Natural killer cell (primary cell): ENCODE measurements around the gene SLCO4A1. TPM values are rescaled to one million over a fixed set of nuclear protein-coding genes. Genes with fewer than 3 reads are reported as not detected.
A peak's percentile ranks its signal among the peaks of the same experiment; 100 is the strongest.

Experiments used
- ATAC-seq, 3 donors: fragments of 150-1000 bp in 2 of 3; fragments of 200-7000 bp in 1 of 3; cut with Tn5 transposase; 1 replicate in 1 of 3; 2 replicates in 2 of 3; pipeline ENCODE4 v1.10.0; 2021; ENCODE audit warnings: mild to moderate bottlenecking in 2 of 3, moderate library complexity in 2 of 3
- DNase-seq, 2 donors: peaks; one replicate each; pipeline versions ENCODE4 v3.0.0 to v3.0.0-alpha.2; 2013 to 2021; ENCODE audit warnings: mixed read lengths in 1 of 2
- H3K27ac ChIP-seq: one replicate; pipeline ENCODE4 v1.5.1; 2013; ENCODE audit warnings: mild to moderate bottlenecking, low read length
- H3K27me3 ChIP-seq: one replicate; pipeline ENCODE4 v1.6.1; 2013; ENCODE audit warnings: low read length; ENCODE audit not compliant: control insufficient read depth, insufficient read depth
- H3K36me3 ChIP-seq: one replicate; pipeline ENCODE4 v1.6.1; 2013; ENCODE audit warnings: low read length; ENCODE audit not compliant: control insufficient read depth, insufficient read depth
- H3K4me1 ChIP-seq: one replicate; pipeline ENCODE4 v1.6.1; 2013; ENCODE audit warnings: low read length; ENCODE audit not compliant: control insufficient read depth, insufficient read depth
- H3K4me3 ChIP-seq: one replicate; pipeline ENCODE4 v1.5.1; 2013; ENCODE audit warnings: low read length
- H3K9me3 ChIP-seq: one replicate; pipeline ENCODE4 v1.6.1; 2013; ENCODE audit warnings: low read length; ENCODE audit not compliant: control insufficient read depth, insufficient read depth
- H3K27ac Mint-ChIP-seq, 2 donors: one replicate each; pipeline ENCODE4 v1.8.0; 2022; ENCODE audit warnings: mild to moderate bottlenecking in 2 of 2, mixed read lengths in 2 of 2, moderate library complexity in 1 of 2
- H3K27me3 Mint-ChIP-seq, 2 donors: one replicate each; pipeline ENCODE4 v1.8.0; 2022; ENCODE audit warnings: low read depth in 2 of 2, mixed read lengths in 2 of 2
- H3K36me3 Mint-ChIP-seq: one replicate; pipeline ENCODE4 v1.8.0; 2022; ENCODE audit warnings: mixed read lengths
- H3K4me1 Mint-ChIP-seq, 2 donors: one replicate each; pipeline ENCODE4 v1.8.0; 2022; ENCODE audit warnings: mixed read lengths in 2 of 2
- H3K4me3 Mint-ChIP-seq: one replicate; pipeline ENCODE4 v1.8.0; 2022; ENCODE audit warnings: mild to moderate bottlenecking, moderate library complexity, mixed read lengths
- H3K9me3 Mint-ChIP-seq, 2 donors: one replicate each; pipeline ENCODE4 v1.8.0; 2022; ENCODE audit warnings: mixed read lengths in 2 of 2
- CTCF ChIP-seq: fragments of 200-600 bp; IDR thresholded peaks from one replicate; pipeline ENCODE4 v1.8.0; 2022; ENCODE audit warnings: antibody characterized with exemption
- WGBS: methylation state at CpG from one replicate; pipeline ENCODE4 v1.1.7; 2013; ENCODE audit warnings: missing lambda C conversion rate; ENCODE audit not compliant: insufficient coverage; 5-methylcytosine and 5-hydroxymethylcytosine counted together
- intact Hi-C: fragments of 100-400 bp; cut with micrococcal nuclease; formaldehyde crosslinking; loops from one replicate; pipeline ENCODE4 v1.14.2; 2022
- total RNA-seq, 4 donors: library from RNA; stranded (reverse); fragments of 120-200 nt in 1 of 4; gene quantifications; one replicate each; pipeline versions ENCODE4 v1.2.3 to v1.2.4, GENCODE V29; 2013 to 2022

The SLCO4A1 gene
- total RNA-seq, 3 donors from 2014 or later (not counting 1 experiment from before 2014, with no cell fraction given) = 0.59 to 1.4 (median 1.1) TPM

- no peaks in the 10 kb centered on the region for H3K9me3 Mint-ChIP-seq
- H3K27ac Mint-ChIP-seq = no peak overlapping the region
- Histone ChIP-seq H3K27ac (no peak overlapping the region), H3K36me3 (no peaks in the 10 kb centered on the region), H3K9me3 (no peaks in the 10 kb centered on the region), H3K4me3 (no peak overlapping the region), H3K27me3 (no peaks in the 10 kb centered on the region), H3K4me1 (peaks cover 7% of the 10 kb centered on the region)
- H3K36me3 Mint-ChIP-seq = no peaks in the 10 kb centered on the region
- no peak for TF ChIP-seq CTCF
- DNase-seq (no peak), ATAC-seq (no peak)
- no peaks in the 10 kb centered on the region for H3K27me3 Mint-ChIP-seq
- H3K4me3 Mint-ChIP-seq = no peak overlapping the region
- intact Hi-C loops = no loop called here
- H3K4me1 Mint-ChIP-seq = no peaks in the 10 kb centered on the region
- WGBS = 95% methylated on average over 14 of the region's 14 CpGs
Measured at GRCh38 chr20:62670156-62670555, 27.9 kb downstream of the SLCO4A1 start.

- peaks cover 8% of the 10 kb centered on the region for H3K4me1 ChIP-seq
- no peaks in the 10 kb centered on the region for H3K9me3 Mint-ChIP-seq
- 92% methylated on average over 17 of the region's 17 CpGs for WGBS
- ATAC-seq = no peak
- no peak for DNase-seq
- H3K4me3 Mint-ChIP-seq = no peak overlapping the region
- intact Hi-C loops = no loop called here
- no peak overlapping the region for H3K27ac ChIP-seq
- H3K9me3 ChIP-seq = no peaks in the 10 kb centered on the region
- H3K36me3 ChIP-seq = no peaks in the 10 kb centered on the region
- H3K27ac Mint-ChIP-seq = no peak overlapping the region
- TF ChIP-seq CTCF = no peak
- no peaks in the 10 kb centered on the region for H3K27me3 Mint-ChIP-seq
- no peaks in the 10 kb centered on the region for H3K36me3 Mint-ChIP-seq
- no peaks in the 10 kb centered on the region for H3K4me1 Mint-ChIP-seq
- no peaks in the 10 kb centered on the region for H3K27me3 ChIP-seq
- H3K4me3 ChIP-seq = no peak overlapping the region
Measured at GRCh38 chr20:62670998-62671397, 28.7 kb downstream of the SLCO4A1 start.

- no peak for TF ChIP-seq CTCF
- no peak overlapping the region for H3K4me3 Mint-ChIP-seq
- H3K4me1 Mint-ChIP-seq = no peaks in the 10 kb centered on the region
- intact Hi-C loops = no loop called here
- Histone ChIP-seq H3K4me3 (no peak overlapping the region), H3K9me3 (no peaks in the 10 kb centered on the region), H3K36me3 (no peaks in the 10 kb centered on the region), H3K27me3 (no peaks in the 10 kb centered on the region), H3K4me1 (peaks cover 8% of the 10 kb centered on the region), H3K27ac (no peak overlapping the region)
- 79% methylated on average over 15 of the region's 15 CpGs for WGBS
- DNase-seq (no peak), ATAC-seq (peak in 1 of 3 donors; percentile 37)
- no peak overlapping the region for H3K27ac Mint-ChIP-seq
- no peaks in the 10 kb centered on the region for H3K36me3 Mint-ChIP-seq
- H3K9me3 Mint-ChIP-seq = no peaks in the 10 kb centered on the region
- H3K27me3 Mint-ChIP-seq = no peaks in the 10 kb centered on the region
Measured at GRCh38 chr20:62671765-62672164, 29.5 kb downstream of the SLCO4A1 start.

- no peak for TF ChIP-seq CTCF
- 94% methylated on average over 11 of the region's 11 CpGs for WGBS
- no peaks in the 10 kb centered on the region for H3K9me3 Mint-ChIP-seq
- H3K4me3 Mint-ChIP-seq = no peak overlapping the region
- intact Hi-C loops = no loop called here
- ATAC-seq (no peak), DNase-seq (no peak)
- Histone ChIP-seq H3K4me3 (no peak overlapping the region), H3K36me3 (no peaks in the 10 kb centered on the region), H3K27me3 (no peaks in the 10 kb centered on the region), H3K4me1 (peaks cover 17% of the 10 kb centered on the region), H3K27ac (no peak overlapping the region), H3K9me3 (no peaks in the 10 kb centered on the region)
- no peak overlapping the region for H3K27ac Mint-ChIP-seq
- no peaks in the 10 kb centered on the region for H3K27me3 Mint-ChIP-seq
- no peaks in the 10 kb centered on the region for H3K36me3 Mint-ChIP-seq
- H3K4me1 Mint-ChIP-seq = peaks cover 6 to 8% of the 10 kb centered on the region in 2 donors
Measured at GRCh38 chr20:62674370-62674769, 32.1 kb downstream of the SLCO4A1 start.
